NB4 (cell line): Measurements from ENCODE around the gene CRAT.

Experiments
- DNase-seq: peaks from one replicate; pipeline ENCODE4 v3.0.0; 2010; ENCODE audit warnings: low read depth
- H3K4me3 ChIP-seq: one replicate; pipeline ENCODE4 v1.5.1; 2011; ENCODE audit warnings: mild to moderate bottlenecking, low read depth, low read length, moderate library complexity
- CTCF ChIP-seq: IDR thresholded peaks from one replicate; pipeline ENCODE4 v1.5.1; 2012; ENCODE audit warnings: low read depth, low read length
- MAX ChIP-seq: IDR thresholded peaks from 2 replicates; pipeline ENCODE4 v1.6.1; 2011; ENCODE audit warnings: low read depth, low read length
- MYC ChIP-seq: IDR thresholded peaks from 2 replicates; pipeline ENCODE4 v1.6.1; 2011; ENCODE audit warnings: low read depth, low read length
- POLR2A ChIP-seq: IDR thresholded peaks from 2 replicates; pipeline ENCODE4 v1.6.1; 2011; ENCODE audit warnings: mild to moderate bottlenecking; ENCODE audit not compliant: insufficient read length; ENCODE audit errors: extremely low read depth

Gene CRAT

GRCh38 chr9:129110740-129111527, at the start of gene CRAT, which contains the start of gene PTPA:
Gene CRAT (minus strand): TSS chr9:129110793. CDS start chr9:129110509, 284 bp downstream.
Gene PTPA (plus strand): TSS chr9:129111415. CDS start chr9:129111601, 186 bp downstream.
- TF ChIP-seq MYC: peak; percentile 38; the same call in 1 of the 2 replicates
- TF ChIP-seq CTCF: no peak
- peak; percentile 56 for TF ChIP-seq POLR2A
- peak; percentile 78 for TF ChIP-seq MAX

GRCh38 chr9:129156163-129156562, 45.6 kb upstream of the CRAT start:
- no peak for TF ChIP-seq MYC
- TF ChIP-seq MAX: no peak
- no peak for TF ChIP-seq POLR2A
- no peak for TF ChIP-seq CTCF
- no peak overlapping the region for H3K4me3 ChIP-seq

More at GRCh38 chr9:129110740-129111527, at the start of gene CRAT, which contains the start of gene PTPA:
- DNase-seq: peak; percentile 94
- H3K4me3 ChIP-seq: peak within 1 kb of the TSS; percentile 83

GRCh38 chr9:129154866-129155477, 44.4 kb upstream of the CRAT start:
- TF ChIP-seq MAX (no peak), CTCF (no peak), POLR2A (no peak), MYC (no peak)
- no peak overlapping the region for H3K4me3 ChIP-seq
- DNase-seq: no peak

More at GRCh38 chr9:129156163-129156562, 45.6 kb upstream of the CRAT start:
- no peak for DNase-seq

GRCh38 chr9:129151469-129151868, 40.9 kb upstream of the CRAT start:
- no peak overlapping the region for H3K4me3 ChIP-seq
- no peak for DNase-seq
- no peak for TF ChIP-seq POLR2A
- no peak for TF ChIP-seq MYC
- no peak for TF ChIP-seq MAX
- no peak for TF ChIP-seq CTCF

GRCh38 chr9:129150672-129151211, 40.1 kb upstream of the CRAT start:
- no peak overlapping the region for H3K4me3 ChIP-seq
- TF ChIP-seq MAX (no peak), POLR2A (no peak), MYC (no peak), CTCF (no peak)
- DNase-seq: no peak
